Uterus (tissue), 2 donors: Measurements from ENCODE around the gene GNMT.

Source experiments
- POLR2A ChIP-seq, 2 donors: fragments of 450-650 bp; IDR thresholded peaks; one replicate each; pipeline ENCODE4 v1.6.1; 2016; ENCODE audit warnings: antibody characterized with exemption in 2 of 2, mild to moderate bottlenecking in 1 of 2, moderate library complexity in 1 of 2
- TF ChIP-seq, protein P1 (sequence below), 4 experiments: fragments of 200-600 bp in 2 of 4; fragments of 450-650 bp in 2 of 4; sonication (generic) in 2 of 4; IDR thresholded peaks; one replicate each; pipeline ENCODE4 v1.5.1; 2016 to 2019; ENCODE audit warnings: antibody characterized with exemption in 4 of 4, mild to moderate bottlenecking in 2 of 4, moderate library complexity in 1 of 4

DNA sequence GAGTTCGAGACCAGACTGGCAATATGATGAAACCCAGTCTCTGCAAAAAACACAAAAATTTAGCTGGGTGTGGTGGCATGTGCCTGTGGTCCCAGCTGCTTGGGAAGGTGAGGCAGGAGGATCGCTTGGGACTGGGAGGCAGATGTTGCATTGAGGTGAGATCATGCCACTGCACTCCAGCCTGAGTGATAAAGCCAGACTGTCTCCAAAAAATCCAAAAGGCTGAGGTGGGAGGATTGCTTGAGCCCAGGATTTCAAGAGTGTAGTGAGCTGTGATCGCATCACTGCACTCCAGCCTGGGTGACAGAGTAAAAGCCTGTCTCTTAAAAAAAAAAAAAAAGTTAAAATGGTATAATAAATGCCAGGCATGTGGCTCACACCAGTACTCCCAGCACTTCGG, 46.0 kb upstream of the GNMT start:
- no peak for TF ChIP-seq POLR2A (IDR thresholded peaks at IDR 0.05)
- TF ChIP-seq, protein P1, sequence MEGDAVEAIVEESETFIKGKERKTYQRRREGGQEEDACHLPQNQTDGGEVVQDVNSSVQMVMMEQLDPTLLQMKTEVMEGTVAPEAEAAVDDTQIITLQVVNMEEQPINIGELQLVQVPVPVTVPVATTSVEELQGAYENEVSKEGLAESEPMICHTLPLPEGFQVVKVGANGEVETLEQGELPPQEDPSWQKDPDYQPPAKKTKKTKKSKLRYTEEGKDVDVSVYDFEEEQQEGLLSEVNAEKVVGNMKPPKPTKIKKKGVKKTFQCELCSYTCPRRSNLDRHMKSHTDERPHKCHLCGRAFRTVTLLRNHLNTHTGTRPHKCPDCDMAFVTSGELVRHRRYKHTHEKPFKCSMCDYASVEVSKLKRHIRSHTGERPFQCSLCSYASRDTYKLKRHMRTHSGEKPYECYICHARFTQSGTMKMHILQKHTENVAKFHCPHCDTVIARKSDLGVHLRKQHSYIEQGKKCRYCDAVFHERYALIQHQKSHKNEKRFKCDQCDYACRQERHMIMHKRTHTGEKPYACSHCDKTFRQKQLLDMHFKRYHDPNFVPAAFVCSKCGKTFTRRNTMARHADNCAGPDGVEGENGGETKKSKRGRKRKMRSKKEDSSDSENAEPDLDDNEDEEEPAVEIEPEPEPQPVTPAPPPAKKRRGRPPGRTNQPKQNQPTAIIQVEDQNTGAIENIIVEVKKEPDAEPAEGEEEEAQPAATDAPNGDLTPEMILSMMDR (IDR thresholded peaks at IDR 0.05) = no peak
